SK-N-SH (cell line): ENCODE measurements around the gene GRB7. TPM values are rescaled to one million over a fixed set of nuclear protein-coding genes. Genes with fewer than 3 reads are reported as not detected.
"Not testable (repeated sequence)": the region's sequence is repeated elsewhere in the genome, so short reads cannot be mapped to it uniquely, and the experiment has no call there.

Experiments used
- CTCF ChIA-PET: fragments of 300-600, 350-600 bp; formaldehyde crosslinking; extraction: SDS; loops from one replicate; lab custom pipeline; 2021; lab: Yijun Ruan, JAX
- POLR2A ChIA-PET: fragments of 350-600 bp; sonication (Branson Sonifier 250); formaldehyde crosslinking; extraction: SDS; loops from one replicate; lab custom pipeline; 2020; ENCODE audit warnings: antibody characterized with exemption, inconsistent platforms; lab: Yijun Ruan, JAX
- DNase-seq: peaks from one replicate; pipeline ENCODE4 v3.0.0; 2012
- H2AFZ ChIP-seq: fragments of 200-600 bp; sonication (generic); 2 replicates; pipeline ENCODE4 v1.8.1; 2016; ENCODE audit warnings: antibody characterized with exemption, mild to moderate bottlenecking, low read depth
- H3F3A ChIP-seq: fragments of 200-600 bp; sonication (generic); replicated peaks from 2 replicates; pipeline ENCODE3; 2016; ENCODE audit warnings: antibody characterized with exemption, mild to moderate bottlenecking; ENCODE audit not compliant: insufficient read depth
- H3K27ac ChIP-seq, 2 experiments: fragments of 200-500 bp in 1 of 2; fragments of 200-600 bp in 1 of 2; sonication (Bioruptor generic) in 1 of 2; sonication (generic), shearing (Covaris generic) in 1 of 2; 2 replicates each; pipeline versions ENCODE4 v1.5.1 to v1.6.1; 2014 to 2016; ENCODE audit warnings: low read depth in 2 of 2, inconsistent platforms in 1 of 2, low read length in 1 of 2, mild to moderate bottlenecking in 1 of 2, mixed read lengths in 1 of 2
- H3K27me3 ChIP-seq: fragments of 200-600 bp; sonication (generic), shearing (Covaris generic); 2 replicates; pipeline ENCODE4 v1.6.1; 2016; ENCODE audit warnings: mixed run types; ENCODE audit not compliant: insufficient read depth
- H3K36me3 ChIP-seq, 2 experiments: fragments of 200-500 bp in 1 of 2; fragments of 200-600 bp in 1 of 2; sonication (Bioruptor generic) in 1 of 2; sonication (generic) in 1 of 2; replicated peaks in 1 of 2; 2 replicates each; pipeline versions ENCODE3 to v1.5.1; 2014 to 2016; ENCODE audit warnings: low read length in 1 of 2, mild to moderate bottlenecking in 1 of 2; ENCODE audit not compliant: insufficient read depth in 2 of 2, control insufficient read depth in 1 of 2
- H3K4me1 ChIP-seq, 2 experiments: fragments of 200-500 bp in 1 of 2; fragments of 200-600 bp in 1 of 2; sonication (Bioruptor generic) in 1 of 2; sonication (generic), shearing (Covaris generic) in 1 of 2; 2 replicates each; pipeline versions ENCODE4 v1.5.1 to v1.6.1; 2014 to 2016; ENCODE audit warnings: low read depth in 1 of 2, low read length in 1 of 2, mixed run types in 1 of 2; ENCODE audit not compliant: insufficient read depth in 2 of 2, control insufficient read depth in 1 of 2
- H3K4me2 ChIP-seq: fragments of 200-600 bp; sonication (generic), shearing (Covaris generic); 2 replicates; pipeline ENCODE4 v1.6.1; 2017; ENCODE audit warnings: mixed run types
- H3K4me3 ChIP-seq, 2 experiments: fragments of 200-500 bp in 1 of 2; fragments of 200-600 bp in 1 of 2; sonication (Bioruptor generic) in 1 of 2; sonication (generic), shearing (Covaris generic) in 1 of 2; 2 replicates each; pipeline versions ENCODE4 v1.5.1 to v1.8.1; 2014 to 2016; ENCODE audit warnings: low read depth in 2 of 2, inconsistent platforms in 1 of 2, low read length in 1 of 2, mild to moderate bottlenecking in 1 of 2, mixed read lengths in 1 of 2, moderate library complexity in 1 of 2
- H3K79me2 ChIP-seq: fragments of 200-600 bp; sonication (generic); 2 replicates; pipeline ENCODE4 v1.8.1; 2017; ENCODE audit warnings: mild to moderate bottlenecking; ENCODE audit not compliant: insufficient read depth
- H3K9ac ChIP-seq: fragments of 200-600 bp; sonication (generic); 2 replicates; pipeline ENCODE4 v1.6.1; 2017; ENCODE audit warnings: mixed run types
- H3K9me2 ChIP-seq: fragments of 200-600 bp; sonication (generic); 2 replicates; pipeline ENCODE4 v1.6.1; 2017; ENCODE audit warnings: mixed run types
- H3K9me3 ChIP-seq: fragments of 200-600 bp; sonication (generic); 2 replicates; pipeline ENCODE4 v1.6.1; 2017; ENCODE audit warnings: mixed run types, mild to moderate bottlenecking, moderate library complexity
- H4K20me1 ChIP-seq: fragments of 200-600 bp; sonication (generic); 2 replicates; pipeline ENCODE4 v1.6.1; 2017; ENCODE audit warnings: mild to moderate bottlenecking, mixed run types; ENCODE audit not compliant: insufficient read depth
- CHD2 ChIP-seq: fragments of 150-350 bp; IDR thresholded peaks from 2 replicates; pipeline ENCODE4 v1.6.1; 2018; ENCODE audit warnings: low read length; ENCODE audit not compliant: partially characterized antibody
- EP300 ChIP-seq, 2 experiments: IDR thresholded peaks; 2 replicates each; pipeline versions ENCODE4 v1.4.0 to v1.6.1; 2012; ENCODE audit warnings: borderline replicate concordance in 1 of 2, low read depth in 1 of 2, low read length in 1 of 2
- EZH2phosphoT487 ChIP-seq: fragments of 200-600 bp; sonication (generic); IDR thresholded peaks from 2 replicates; pipeline ENCODE4 v1.6.1; 2017; ENCODE audit warnings: low read depth, mixed run types, mild to moderate bottlenecking, antibody characterized with exemption, moderate library complexity, borderline replicate concordance
- FOSL2 ChIP-seq: IDR thresholded peaks from 2 replicates; pipeline ENCODE4 v1.4.0; 2012; ENCODE audit warnings: low read depth, mild to moderate bottlenecking, moderate library complexity, borderline replicate concordance
- GABPA ChIP-seq: IDR thresholded peaks from 2 replicates; pipeline ENCODE4 v1.4.0; 2012; ENCODE audit warnings: low read depth, mild to moderate bottlenecking
- IRF3 ChIP-seq: fragments of 150-350 bp; IDR thresholded peaks from 2 replicates; pipeline ENCODE4 v1.6.1; 2016; ENCODE audit warnings: mild to moderate bottlenecking, low read depth, low read length
- NFIC ChIP-seq: IDR thresholded peaks from 2 replicates; pipeline ENCODE4 v1.4.0; 2012; ENCODE audit warnings: borderline replicate concordance
- NRF1 ChIP-seq: IDR thresholded peaks from 2 replicates; pipeline ENCODE4 v1.6.1; 2012; ENCODE audit warnings: low read depth, mild to moderate bottlenecking, low read length
- PBX3 ChIP-seq: IDR thresholded peaks from 2 replicates; pipeline ENCODE4; 2012
- POLR2AphosphoS5 ChIP-seq: IDR thresholded peaks from 2 replicates; pipeline ENCODE4 v1.6.1; 2012; ENCODE audit warnings: low read depth, low read length
- RAD21 ChIP-seq: IDR thresholded peaks from 2 replicates; pipeline ENCODE4 v1.6.1; 2012; ENCODE audit warnings: mild to moderate bottlenecking, low read length
- WGBS: methylation state at CpG from one replicate; pipeline ENCODE4 v1.1.6; 2017; ENCODE audit warnings: low lambda C conversion rate; 5-methylcytosine and 5-hydroxymethylcytosine counted together
- polyA plus RNA-seq, 3 experiments: library from polyadenylated mRNA; depleted of rRNA; stranded (reverse); fragments of >200 nt; gene quantifications; 2 replicates each; pipeline ENCODE4 v1.2.3, GENCODE V29; 2012

The GRB7 gene
- polyA plus RNA-seq, 1 of the 3 experiments (the other 2 are of a cell fraction): not detected

- peaks cover 0 to 4% of the 10 kb centered on the region in 2 experiments for H3K36me3 ChIP-seq
- no peak overlapping the region for H3K9ac ChIP-seq
- no peak overlapping the region for H3K27ac ChIP-seq
- CTCF ChIA-PET: interaction anchor here (2.0 kb wide), 1 partner anchor 90 kb away, joined by 6 read pairs; no protein-coding TSS in a partner anchor
- H3K27me3 ChIP-seq: no peaks in the 10 kb centered on the region
- TF ChIP-seq PBX3 (no peak), GABPA (no peak), NFIC (no peak), EP300 (IDR thresholded peaks at IDR 0.05; ENCODE audit: borderline replicate concordance in 1 of 2, low read depth in 1 of 2, low read length in 1 of 2) (no peak), FOSL2 (no peak), RAD21 (no peak), NRF1 (no peak), POLR2AphosphoS5 (no peak), EZH2phosphoT487 (no peak), IRF3 (no peak), CHD2 (no peak)
- no peaks in the 10 kb centered on the region; the same call in 1 of the 2 replicates for H3K79me2 ChIP-seq
- peaks cover 0 to 6% of the 10 kb centered on the region in 2 experiments; a peak in 1 of 4 replicates for H3K4me1 ChIP-seq
- 99% methylated on average over 8 of the region's 13 CpGs for WGBS
- H4K20me1 ChIP-seq: no peaks in the 10 kb centered on the region
- no peaks in the 10 kb centered on the region for H3K9me2 ChIP-seq
- no peak overlapping the region for H2AFZ ChIP-seq
- H3K9me3 ChIP-seq: no peaks in the 10 kb centered on the region
- POLR2A ChIA-PET: no interaction called here
- H3F3A ChIP-seq: no peaks in the 10 kb centered on the region
- no peak for DNase-seq
- no peak overlapping the region for H3K4me2 ChIP-seq
- no peak overlapping the region for H3K4me3 ChIP-seq
These were observed 13.0 kb upstream of the GRB7 start for GRCh38 chr17:39724731-39725130.

- H3K27ac ChIP-seq, H3F3A ChIP-seq, H3K9me3 ChIP-seq, H4K20me1 ChIP-seq, DNase-seq, H3K79me2 ChIP-seq, H3K36me3 ChIP-seq, H3K4me3 ChIP-seq, H3K9me2 ChIP-seq, H3K4me2 ChIP-seq, H2AFZ ChIP-seq, POLR2A ChIA-PET, H3K4me1 ChIP-seq, H3K9ac ChIP-seq, H3K27me3 ChIP-seq: not testable (repeated sequence)
- CTCF ChIA-PET: interaction anchor here (0.7 to 2.0 kb wide), 3 partner anchors 38 to 92 kb away, joined by 3 to 6 read pairs (median 4); partner anchors contain the start of gene PGAP3
- 100% methylated on average over 1 of the region's 1 CpG for WGBS
These were observed 11.8 kb upstream of the GRB7 start for GRCh38 chr17:39725923-39726322.
